VCaP (cell line): ENCODE results near the gene HRH1.

Experiments
- H3K27ac ChIP-seq: fragments of 450-650 bp; 2 replicates; pipeline ENCODE4 v1.5.1; 2017
- CTCF ChIP-seq: fragments of 450-650 bp; conservative IDR thresholded peaks from 2 replicates; pipeline ENCODE4 v1.5.1; 2017; ENCODE audit warnings: mild to moderate bottlenecking, moderate library complexity

The HRH1 gene

DNA sequence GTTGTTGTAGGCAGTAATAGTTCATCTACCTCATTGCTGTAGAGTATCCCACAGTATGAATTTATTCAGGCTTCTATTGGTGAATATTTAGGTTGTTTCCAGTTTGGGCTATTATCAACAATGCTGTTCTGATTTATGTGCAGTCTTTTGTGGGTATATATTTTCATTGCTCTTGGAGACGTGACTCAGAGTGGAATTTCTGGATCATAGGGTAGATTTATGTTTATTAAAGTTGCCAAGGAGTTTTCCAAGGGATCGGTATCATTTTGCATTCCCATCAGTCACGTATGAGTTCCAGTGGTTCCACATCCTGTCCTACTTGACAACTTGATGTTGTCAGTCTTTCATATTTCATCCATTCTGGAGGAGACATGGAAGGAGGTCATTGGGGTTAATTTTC, 8.4 kb upstream of the HRH1 start:
- no peak for TF ChIP-seq CTCF
- no peak overlapping the region for H3K27ac ChIP-seq

DNA sequence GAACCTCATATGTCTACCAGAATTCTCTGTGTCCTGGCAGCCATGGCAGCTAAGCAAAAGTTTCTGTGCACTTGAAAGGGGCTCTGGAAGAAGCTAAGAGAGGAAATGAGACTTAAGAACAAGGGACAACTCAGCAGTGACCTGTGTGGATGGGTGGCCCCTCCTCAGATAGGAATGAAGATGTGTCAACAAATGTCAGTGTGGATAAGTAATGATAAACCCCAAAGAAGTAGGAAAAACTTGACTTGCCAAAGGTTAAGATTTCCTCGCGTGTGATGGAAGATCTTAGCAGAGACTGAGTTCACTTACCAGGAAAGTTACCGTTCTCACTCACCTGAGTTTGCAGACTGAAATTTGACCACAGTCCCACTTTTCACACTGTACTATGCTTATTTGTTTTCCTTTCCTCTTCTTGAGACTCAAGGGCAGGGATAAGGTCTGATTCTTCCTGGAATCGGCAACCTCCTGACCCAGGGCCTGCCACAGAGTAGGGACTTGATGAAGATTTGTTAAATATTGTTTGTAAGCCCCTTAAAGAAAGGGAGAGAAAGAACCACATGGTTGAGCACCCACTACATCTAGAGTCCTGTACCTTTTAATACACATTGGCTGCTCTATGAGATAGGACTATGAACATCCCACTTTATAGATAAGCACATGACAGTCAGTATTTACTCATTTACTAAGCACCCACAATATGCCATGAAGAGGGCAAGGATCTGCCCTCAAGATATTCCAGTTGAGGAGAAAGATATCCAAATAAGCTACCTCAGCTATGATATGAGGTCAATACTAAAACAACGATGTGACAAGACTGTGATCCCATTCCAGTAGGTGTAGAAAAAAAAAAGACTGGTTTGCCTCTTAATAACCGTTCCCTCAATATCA, 7.3 kb upstream of the HRH1 start:
- H3K27ac ChIP-seq = no peak overlapping the region
- no peak for TF ChIP-seq CTCF

DNA sequence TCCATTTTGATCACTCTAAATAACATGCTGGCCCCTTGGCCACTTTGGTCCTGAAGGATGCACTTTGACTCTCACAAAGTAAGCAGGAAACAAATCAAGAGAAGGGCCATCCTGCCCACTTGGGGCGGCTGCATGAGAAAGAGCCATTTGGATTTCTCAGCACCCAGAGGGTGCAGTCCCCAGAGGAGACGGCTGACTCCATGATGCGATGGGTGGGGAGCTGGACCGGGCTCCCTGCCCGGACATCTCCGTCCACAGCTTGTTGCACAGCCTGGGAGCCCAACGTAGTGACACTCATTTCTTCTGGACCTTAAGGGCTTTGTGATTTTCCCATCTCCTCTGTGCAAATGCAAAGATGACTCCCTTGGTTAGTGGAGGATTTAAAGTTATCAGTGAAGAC, 4.0 kb upstream of the HRH1 start:
- TF ChIP-seq CTCF = no peak
- no peak overlapping the region for H3K27ac ChIP-seq

DNA sequence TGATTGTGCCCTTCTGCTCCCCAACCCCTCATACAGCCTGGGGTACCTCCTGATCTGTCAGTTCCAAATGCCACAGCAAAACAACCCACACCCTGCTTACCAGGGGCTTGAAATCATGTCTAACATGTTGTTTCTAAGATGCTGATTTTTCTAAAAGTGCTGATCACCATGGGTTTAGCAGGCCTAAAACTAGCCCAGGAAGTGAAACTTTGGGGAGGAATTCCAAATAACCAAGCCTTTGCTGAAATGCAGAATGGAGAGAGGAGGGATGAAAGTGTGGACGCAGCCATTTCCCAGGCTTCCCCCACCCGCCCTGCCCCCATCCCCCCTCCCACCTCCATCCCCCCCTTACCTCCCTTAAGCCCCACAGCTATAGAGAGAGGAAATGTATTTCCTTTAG, 2.0 kb upstream of the HRH1 start:
- TF ChIP-seq CTCF = no peak
- no peak overlapping the region for H3K27ac ChIP-seq

DNA sequence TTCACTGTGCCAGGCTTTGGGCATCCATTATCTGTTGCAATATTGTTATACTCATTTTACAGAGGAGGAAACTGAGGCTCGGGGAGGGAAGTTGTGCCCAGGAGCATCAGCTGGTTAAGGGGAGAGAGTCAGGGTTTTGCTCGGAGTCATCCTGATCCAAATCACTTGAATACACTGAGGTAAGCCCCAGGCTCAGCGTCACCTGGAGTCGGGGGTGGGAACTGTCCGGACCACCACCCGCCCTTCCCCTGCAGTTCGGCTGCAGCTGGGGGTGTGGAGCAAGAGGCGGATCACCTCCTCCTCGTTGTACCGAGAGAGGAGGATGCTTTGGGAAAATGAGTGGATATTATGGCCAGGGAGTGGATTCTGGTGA, 646 bp downstream of the HRH1 start:
- no peak for TF ChIP-seq CTCF
- H3K27ac ChIP-seq = no peak overlapping the region

GRCh38 chr3:11155341-11156025, 1.2 kb downstream of the HRH1 start:
- TF ChIP-seq CTCF = peak; percentile 96
- no peak overlapping the region for H3K27ac ChIP-seq

DNA sequence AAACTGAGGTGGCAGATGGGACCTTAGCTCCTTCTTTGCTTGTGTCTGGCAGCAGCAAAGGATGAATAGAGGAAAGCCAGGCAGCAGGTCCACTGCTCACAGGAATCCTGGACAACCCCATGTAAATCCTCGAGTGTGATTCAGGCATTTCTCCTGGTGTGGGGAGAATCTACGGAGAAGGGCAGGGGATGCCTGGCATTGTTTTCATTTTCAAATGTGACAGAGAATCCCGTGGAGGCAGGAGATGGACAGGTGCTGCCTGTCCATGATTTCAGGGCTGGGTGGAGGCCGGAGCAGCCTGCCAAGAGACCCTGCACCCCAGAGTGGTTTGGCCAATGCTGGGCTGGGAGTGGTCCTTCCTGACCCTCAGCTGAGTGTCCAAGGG, 1.7 kb downstream of the HRH1 start:
- no peak for TF ChIP-seq CTCF
- H3K27ac ChIP-seq = no peak overlapping the region
